ENCODE data around the gene CHD9.

The CHD9 gene

GRCh38 chr16:53080345-53081031 lies 25.7 kb downstream of the CHD9 start:
- H3K4me3 ChIP-seq (ENCODE audit: low read depth, low read length), result no peak overlapping the region
- TF ChIP-seq, protein P1, sequence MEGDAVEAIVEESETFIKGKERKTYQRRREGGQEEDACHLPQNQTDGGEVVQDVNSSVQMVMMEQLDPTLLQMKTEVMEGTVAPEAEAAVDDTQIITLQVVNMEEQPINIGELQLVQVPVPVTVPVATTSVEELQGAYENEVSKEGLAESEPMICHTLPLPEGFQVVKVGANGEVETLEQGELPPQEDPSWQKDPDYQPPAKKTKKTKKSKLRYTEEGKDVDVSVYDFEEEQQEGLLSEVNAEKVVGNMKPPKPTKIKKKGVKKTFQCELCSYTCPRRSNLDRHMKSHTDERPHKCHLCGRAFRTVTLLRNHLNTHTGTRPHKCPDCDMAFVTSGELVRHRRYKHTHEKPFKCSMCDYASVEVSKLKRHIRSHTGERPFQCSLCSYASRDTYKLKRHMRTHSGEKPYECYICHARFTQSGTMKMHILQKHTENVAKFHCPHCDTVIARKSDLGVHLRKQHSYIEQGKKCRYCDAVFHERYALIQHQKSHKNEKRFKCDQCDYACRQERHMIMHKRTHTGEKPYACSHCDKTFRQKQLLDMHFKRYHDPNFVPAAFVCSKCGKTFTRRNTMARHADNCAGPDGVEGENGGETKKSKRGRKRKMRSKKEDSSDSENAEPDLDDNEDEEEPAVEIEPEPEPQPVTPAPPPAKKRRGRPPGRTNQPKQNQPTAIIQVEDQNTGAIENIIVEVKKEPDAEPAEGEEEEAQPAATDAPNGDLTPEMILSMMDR (IDR thresholded peaks at IDR 0.05; ENCODE audit: borderline replicate concordance, insufficient read depth, low read depth, low read length), result no peak

DNA sequence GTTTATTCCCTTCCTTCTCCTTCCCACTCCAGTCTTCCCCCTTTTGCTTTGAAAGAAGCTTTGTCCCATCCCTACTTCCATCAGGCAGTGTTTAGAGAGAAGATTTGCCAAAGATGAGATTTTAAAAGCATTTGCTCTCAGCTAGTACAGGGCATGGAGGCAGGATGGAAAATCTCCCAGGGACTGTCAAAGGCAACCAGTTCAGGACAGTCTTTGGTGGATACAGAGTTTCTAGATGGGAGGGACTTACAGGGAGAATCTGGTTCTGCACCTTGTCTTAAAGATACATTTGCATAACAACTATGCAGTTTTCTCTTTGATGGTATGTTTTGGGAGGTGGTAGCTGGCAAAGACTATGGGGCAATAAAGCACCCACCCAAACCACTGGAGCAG lies 26.2 kb downstream of the CHD9 start:
- no peak overlapping the region for H3K4me3 ChIP-seq (ENCODE audit: low read depth, low read length)
- TF ChIP-seq, protein P1 (IDR thresholded peaks at IDR 0.05; ENCODE audit: borderline replicate concordance, insufficient read depth, low read depth, low read length), result no peak

GRCh38 chr16:53081686-53082407 lies 27.1 kb downstream of the CHD9 start:
- TF ChIP-seq, protein P1 (IDR thresholded peaks at IDR 0.05; ENCODE audit: borderline replicate concordance, insufficient read depth, low read depth, low read length), result no peak
- no peak overlapping the region for H3K4me3 ChIP-seq (ENCODE audit: low read depth, low read length)

DNA sequence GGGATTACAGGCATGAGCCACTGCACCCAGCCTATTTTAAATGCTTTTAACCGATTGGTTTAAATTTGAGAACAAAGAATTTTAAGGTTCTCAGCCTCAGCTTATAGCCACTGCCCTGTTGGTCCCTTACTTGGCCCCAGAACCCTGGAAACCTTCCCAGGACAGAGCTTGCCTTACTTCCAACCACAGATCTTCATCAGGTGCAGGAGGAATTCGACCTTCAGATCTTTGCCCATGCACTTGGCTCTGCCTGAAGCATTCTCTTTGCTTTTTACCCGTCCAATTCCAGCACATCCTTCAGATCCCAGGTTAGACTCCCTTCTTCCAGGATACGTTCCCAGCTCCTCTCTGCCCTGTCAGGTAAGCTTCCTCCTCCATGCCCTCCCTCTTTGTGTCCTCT lies 27.7 kb downstream of the CHD9 start:
- TF ChIP-seq, protein P1 (IDR thresholded peaks at IDR 0.05; ENCODE audit: borderline replicate concordance, insufficient read depth, low read depth, low read length), result no peak
- no peak overlapping the region for H3K4me3 ChIP-seq (ENCODE audit: low read depth, low read length)

- TF ChIP-seq, protein P1 (IDR thresholded peaks at IDR 0.05; ENCODE audit: borderline replicate concordance, insufficient read depth, low read depth, low read length), result no peak
- no peak overlapping the region for H3K4me3 ChIP-seq (ENCODE audit: low read depth, low read length)
Measured at GRCh38 chr16:53083119-53083518, 28.3 kb downstream of the CHD9 start.

GRCh38 chr16:53084141-53084541 lies 29.4 kb downstream of the CHD9 start:
- H3K4me3 ChIP-seq (ENCODE audit: low read depth, low read length), result no peak overlapping the region
- TF ChIP-seq, protein P1 (IDR thresholded peaks at IDR 0.05; ENCODE audit: borderline replicate concordance, insufficient read depth, low read depth, low read length), result no peak
